B cell (primary cell): ENCODE results near the gene PTRH2. TPM values are rescaled to one million over a fixed set of nuclear protein-coding genes. Genes with fewer than 3 reads are reported as not detected.
A peak's percentile ranks its signal among the peaks of the same experiment; 100 is the strongest.

Experiments
- ATAC-seq: fragments of 200-7000 bp; cut with Tn5 transposase; one replicate; pipeline ENCODE4 v1.10.0; 2021; ENCODE audit warnings: low read depth, mild to moderate bottlenecking, moderate number of reproducible peaks, moderate library complexity
- CTCF ChIA-PET: fragments of 350-600 bp; sonication (Branson Sonifier 250); formaldehyde crosslinking; loops from one replicate; lab custom pipeline; 2021; ENCODE audit warnings: antibody characterized with exemption, inconsistent platforms; lab: Charles Lee
- POLR2A ChIA-PET: fragments of 350-600 bp; sonication (Branson Sonifier 250); formaldehyde crosslinking; loops from one replicate; lab custom pipeline; 2021; ENCODE audit warnings: antibody characterized with exemption; lab: Charles Lee
- DNase-seq: peaks from one replicate; pipeline ENCODE4 v3.0.0; 2013
- H2AFZ ChIP-seq: 2 replicates; pipeline ENCODE4 v1.6.1; 2012; ENCODE audit warnings: mild to moderate bottlenecking, low read depth, low read length; ENCODE audit not compliant: insufficient read depth, poor library complexity, severe bottlenecking
- H3K27ac ChIP-seq, 2 donors: 1 replicate in 1 of 2; 2 replicates in 1 of 2; pipeline ENCODE4 v1.5.1; 2012 to 2013; ENCODE audit warnings: low read length in 2 of 2, mild to moderate bottlenecking in 2 of 2, moderate library complexity in 1 of 2
- H3K27me3 ChIP-seq, 4 experiments: fragments of 200-600 bp in 1 of 4; sonication (generic) in 1 of 4; replicated peaks in 1 of 4; 1 replicate in 2 of 4; 2 replicates in 2 of 4; pipeline versions ENCODE4 v1.6.1 to v1.7.0; 2013 to 2016; ENCODE audit warnings: low read length in 3 of 4, mild to moderate bottlenecking in 2 of 4, mixed read lengths in 1 of 4, moderate library complexity in 1 of 4; ENCODE audit not compliant: insufficient read depth in 4 of 4, control insufficient read depth in 3 of 4; ENCODE audit errors: control extremely low read depth in 1 of 4
- H3K36me3 ChIP-seq, 2 experiments: replicated peaks in 1 of 2; 1 replicate in 1 of 2; 2 replicates in 1 of 2; pipeline versions ENCODE4 v1.6.1 to v1.7.1; 2013; ENCODE audit warnings: low read length in 1 of 2; ENCODE audit not compliant: insufficient read depth in 2 of 2, control insufficient read depth in 1 of 2; ENCODE audit errors: control extremely low read depth in 1 of 2, extremely low read depth in 1 of 2
- H3K4me1 ChIP-seq, 2 donors: fragments of 200-600 bp in 1 of 2; sonication (generic) in 1 of 2; 1 replicate in 1 of 2; 2 replicates in 1 of 2; pipeline versions ENCODE4 v1.5.1 to v1.6.1; 2013 to 2017; ENCODE audit warnings: low read length in 2 of 2; ENCODE audit not compliant: control insufficient read depth in 2 of 2, insufficient read depth in 2 of 2
- H3K4me2 ChIP-seq: replicated peaks from 2 replicates; pipeline ENCODE3; 2012; ENCODE audit warnings: mild to moderate bottlenecking, low read depth, low read length; ENCODE audit not compliant: poor library complexity, severe bottlenecking
- H3K4me3 ChIP-seq, 5 experiments: fragments of 200-600 bp in 1 of 5; sonication (generic) in 1 of 5; 1 replicate in 3 of 5; 2 replicates in 2 of 5; pipeline versions ENCODE4 v1.5.1 to v1.7.0; 2011 to 2016; ENCODE audit warnings: low read length in 4 of 5, mild to moderate bottlenecking in 4 of 5, low read depth in 2 of 5, control low read depth in 1 of 5, moderate library complexity in 1 of 5; ENCODE audit not compliant: insufficient read depth in 1 of 5; ENCODE audit errors: control extremely low read depth in 1 of 5, extremely low read depth in 1 of 5
- H3K79me2 ChIP-seq: fragments of 200-600 bp; sonication (generic); one replicate; pipeline ENCODE4 v1.6.0; 2016; ENCODE audit warnings: low read length; ENCODE audit not compliant: control insufficient read depth, insufficient read depth
- H3K9ac ChIP-seq: fragments of 200-600 bp; sonication (generic); 2 replicates; pipeline ENCODE4 v1.6.1; 2017; ENCODE audit warnings: mild to moderate bottlenecking, low read length, moderate library complexity
- H3K9me3 ChIP-seq, 3 donors: one replicate each; pipeline versions ENCODE4 v1.6.1 to v1.7.1; 2013; ENCODE audit warnings: low read length in 2 of 3; ENCODE audit not compliant: control insufficient read depth in 2 of 3, insufficient read depth in 1 of 3; ENCODE audit errors: control extremely low read depth in 1 of 3
- H4K20me1 ChIP-seq: 2 replicates; pipeline ENCODE4 v1.6.0; 2012; ENCODE audit warnings: mild to moderate bottlenecking, low read length; ENCODE audit not compliant: insufficient read depth, control insufficient read depth, poor library complexity, severe bottlenecking
- H3K27ac Mint-ChIP-seq: one replicate; pipeline ENCODE4 v1.8.0; 2021; ENCODE audit warnings: mixed read lengths
- H3K27me3 Mint-ChIP-seq: one replicate; pipeline ENCODE4 v1.8.0; 2021; ENCODE audit warnings: mixed read lengths
- H3K4me1 Mint-ChIP-seq: one replicate; pipeline ENCODE4 v1.8.0; 2021; ENCODE audit warnings: mixed read lengths
- H3K4me3 Mint-ChIP-seq: one replicate; pipeline ENCODE4 v1.8.0; 2021; ENCODE audit warnings: mixed read lengths
- H3K9me3 Mint-ChIP-seq: one replicate; pipeline ENCODE4 v1.8.0; 2022; ENCODE audit warnings: mixed read lengths; ENCODE audit not compliant: insufficient read depth
- EZH2 ChIP-seq: IDR thresholded peaks from 2 replicates; pipeline ENCODE4 v1.6.1; 2012; ENCODE audit warnings: borderline replicate concordance, low read depth, mild to moderate bottlenecking, moderate library complexity, low read length; ENCODE audit not compliant: insufficient read depth, poor library complexity, severe bottlenecking
- WGBS: methylation state at CpG from one replicate; pipeline ENCODE4 v1.1.5; 2013; ENCODE audit warnings: missing lambda C conversion rate; ENCODE audit not compliant: insufficient coverage; 5-methylcytosine and 5-hydroxymethylcytosine counted together
- intact Hi-C: fragments of 100-400 bp; cut with micrococcal nuclease; formaldehyde crosslinking; loops from one replicate; pipeline ENCODE4 v1.10.0; 2022
- polyA plus RNA-seq: library from polyadenylated mRNA; depleted of rRNA; stranded (reverse); fragments of >200 nt; gene quantifications from 2 replicates; pipeline ENCODE4 v1.2.3, GENCODE V29; 2012
- total RNA-seq, 2 donors: library from RNA; stranded (reverse); fragments of 120-200 nt in 1 of 2; gene quantifications; 1 replicate in 1 of 2; 2 replicates in 1 of 2; pipeline versions ENCODE4 v1.2.3 to v1.2.4, GENCODE V29; 2013 to 2022
- TF ChIP-seq, protein P1 (sequence below): fragments of 200-600 bp; IDR thresholded peaks from one replicate; pipeline ENCODE4 v1.8.0; 2022; ENCODE audit warnings: antibody characterized with exemption, mild to moderate bottlenecking

Gene PTRH2
- total and polyA plus RNA-seq, 2 donors (not counting 1 experiment from before 2014, with no cell fraction given): 7.1 to 22.7 TPM

DNA sequence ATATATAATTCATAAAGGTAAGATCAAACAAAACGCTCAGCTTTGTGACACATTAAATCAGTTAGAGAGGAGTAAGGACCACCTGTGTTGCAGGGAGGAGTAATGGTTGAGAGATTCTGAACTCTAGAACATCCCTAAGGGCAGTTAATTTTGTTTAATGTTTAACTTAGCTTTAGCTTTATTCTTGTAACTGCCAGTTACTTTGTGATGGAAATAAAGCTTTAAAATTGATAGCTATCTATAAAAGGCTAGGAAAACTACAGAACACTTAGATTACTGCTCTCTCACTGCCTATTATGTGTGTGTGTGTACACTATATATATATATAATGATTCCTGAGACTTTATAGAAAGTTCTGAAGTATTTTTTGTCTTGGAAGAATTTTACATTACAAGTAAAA is 37.8 kb downstream of the PTRH2 start:
- Histone ChIP-seq H4K20me1 (no peaks in the 10 kb centered on the region), H2AFZ (no peak overlapping the region), H3K4me1 (peaks cover 36% of the 10 kb centered on the region in 2 donors), H3K27ac (peak overlapping the region; percentile 27 to 63), H3K79me2 (peaks cover 30% of the 10 kb centered on the region), H3K4me2 (peak overlapping the region; percentile 45), H3K9ac (no peak overlapping the region), H3K9me3 (no peaks in the 10 kb centered on the region), H3K27me3 (no peaks in the 10 kb centered on the region), H3K36me3 (peaks cover 3 to 52% of the 10 kb centered on the region in 2 experiments), H3K4me3 (no peak overlapping the region)
- H3K27me3 Mint-ChIP-seq: no peaks in the 10 kb centered on the region
- intact Hi-C loops: no loop called here
- ChIA-PET POLR2A (interaction anchor here (0.6 to 1.0 kb wide), 3 partner anchors 14 to 895 kb away, joined by 3 to 5 read pairs (median 4); partner anchors contain the start of gene CLTC), CTCF (interaction anchor here (0.8 to 1.6 kb wide), 3 partner anchors 9 to 148 kb away, joined by 3 to 4 read pairs (median 4); no protein-coding TSS in a partner anchor)
- no CpG with 5 or more reads among the region's 1 CpG for WGBS
- TF ChIP-seq, protein P1, sequence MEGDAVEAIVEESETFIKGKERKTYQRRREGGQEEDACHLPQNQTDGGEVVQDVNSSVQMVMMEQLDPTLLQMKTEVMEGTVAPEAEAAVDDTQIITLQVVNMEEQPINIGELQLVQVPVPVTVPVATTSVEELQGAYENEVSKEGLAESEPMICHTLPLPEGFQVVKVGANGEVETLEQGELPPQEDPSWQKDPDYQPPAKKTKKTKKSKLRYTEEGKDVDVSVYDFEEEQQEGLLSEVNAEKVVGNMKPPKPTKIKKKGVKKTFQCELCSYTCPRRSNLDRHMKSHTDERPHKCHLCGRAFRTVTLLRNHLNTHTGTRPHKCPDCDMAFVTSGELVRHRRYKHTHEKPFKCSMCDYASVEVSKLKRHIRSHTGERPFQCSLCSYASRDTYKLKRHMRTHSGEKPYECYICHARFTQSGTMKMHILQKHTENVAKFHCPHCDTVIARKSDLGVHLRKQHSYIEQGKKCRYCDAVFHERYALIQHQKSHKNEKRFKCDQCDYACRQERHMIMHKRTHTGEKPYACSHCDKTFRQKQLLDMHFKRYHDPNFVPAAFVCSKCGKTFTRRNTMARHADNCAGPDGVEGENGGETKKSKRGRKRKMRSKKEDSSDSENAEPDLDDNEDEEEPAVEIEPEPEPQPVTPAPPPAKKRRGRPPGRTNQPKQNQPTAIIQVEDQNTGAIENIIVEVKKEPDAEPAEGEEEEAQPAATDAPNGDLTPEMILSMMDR: no peak
- TF ChIP-seq EZH2: no peak
- H3K4me1 Mint-ChIP-seq: peaks cover 56% of the 10 kb centered on the region
- H3K27ac Mint-ChIP-seq: peak overlapping the region; percentile 53
- no peaks in the 10 kb centered on the region for H3K9me3 Mint-ChIP-seq
- no peak for DNase-seq
- peak overlapping the region; percentile 0 for H3K4me3 Mint-ChIP-seq
- ATAC-seq: no peak

DNA sequence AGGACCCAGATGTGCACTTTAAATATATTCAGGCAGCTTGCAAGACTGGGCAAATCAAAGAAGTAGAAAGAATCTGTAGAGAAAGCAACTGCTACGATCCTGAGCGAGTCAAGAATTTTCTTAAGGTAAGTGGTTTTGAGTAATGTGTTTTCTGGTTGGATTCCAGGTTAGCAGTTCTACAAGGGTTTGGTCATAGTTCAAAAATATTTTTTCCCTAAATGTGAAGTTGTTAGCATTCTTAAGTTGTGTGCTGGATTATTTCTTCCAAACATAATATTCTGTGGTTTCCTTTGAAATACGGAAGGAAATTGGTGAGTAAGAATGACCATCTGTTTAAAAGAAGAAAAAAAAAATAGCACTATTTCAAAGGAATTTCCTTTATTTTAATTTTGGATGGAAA is 38.4 kb downstream of the PTRH2 start:
- Mint-ChIP-seq H3K27me3 (no peaks in the 10 kb centered on the region), H3K9me3 (no peaks in the 10 kb centered on the region), H3K27ac (peak overlapping the region; percentile 26), H3K4me1 (peaks cover 50% of the 10 kb centered on the region), H3K4me3 (peak overlapping the region; percentile 2)
- peak overlapping the region; percentile 45 for H3K4me2 ChIP-seq
- peaks cover 36% of the 10 kb centered on the region for H3K79me2 ChIP-seq
- H4K20me1 ChIP-seq: no peaks in the 10 kb centered on the region
- CTCF ChIA-PET: interaction anchor here (0.8 to 1.3 kb wide), 2 partner anchors 15 to 147 kb away, joined by 3 to 4 read pairs; no protein-coding TSS in a partner anchor
- TF ChIP-seq EZH2: no peak
- TF ChIP-seq, protein P1: no peak
- H3K4me1 ChIP-seq: peaks cover 30% of the 10 kb centered on the region in 2 donors
- no peaks in the 10 kb centered on the region for H3K9me3 ChIP-seq
- peaks cover 3 to 54% of the 10 kb centered on the region in 2 experiments for H3K36me3 ChIP-seq
- peak overlapping the region; percentile 27 to 63 for H3K27ac ChIP-seq
- no peak overlapping the region for H3K4me3 ChIP-seq
- intact Hi-C loops: no loop called here
- no peak overlapping the region for H3K9ac ChIP-seq
- WGBS: 15% methylated on average over 2 of the region's 3 CpGs
- ATAC-seq: no peak
- POLR2A ChIA-PET: interaction anchor here (1.0 kb wide), 1 partner anchor 49 kb away, joined by 5 read pairs; the partner anchor contains the start of gene CLTC
- H3K27me3 ChIP-seq: no peaks in the 10 kb centered on the region
- DNase-seq: no peak
- no peak overlapping the region for H2AFZ ChIP-seq
